GM21390 (cell line): ENCODE results near the gene USP17L26.
"Not testable (repeated sequence)": the region's sequence is repeated elsewhere in the genome, so short reads cannot be mapped to it uniquely, and the experiment has no call there.

Source experiments
- ATAC-seq: cut with Tn5 transposase; IDR thresholded peaks from one replicate; pipeline ENCODE4 v1.9.1; 2021; ENCODE audit not compliant: unreplicated experiment

USP17L26 gene

GRCh38 chr4:9334358-9334757 lies at the start of gene USP17L26:
TSS of gene USP17L26 (plus strand) at chr4:9334658. CDS start at chr4:9334658, 0 bp downstream.
- not testable (repeated sequence) for ATAC-seq

GRCh38 chr4:9324191-9324590 lies 10.3 kb upstream of the USP17L26 start:
- ATAC-seq, result not testable (repeated sequence)

DNA sequence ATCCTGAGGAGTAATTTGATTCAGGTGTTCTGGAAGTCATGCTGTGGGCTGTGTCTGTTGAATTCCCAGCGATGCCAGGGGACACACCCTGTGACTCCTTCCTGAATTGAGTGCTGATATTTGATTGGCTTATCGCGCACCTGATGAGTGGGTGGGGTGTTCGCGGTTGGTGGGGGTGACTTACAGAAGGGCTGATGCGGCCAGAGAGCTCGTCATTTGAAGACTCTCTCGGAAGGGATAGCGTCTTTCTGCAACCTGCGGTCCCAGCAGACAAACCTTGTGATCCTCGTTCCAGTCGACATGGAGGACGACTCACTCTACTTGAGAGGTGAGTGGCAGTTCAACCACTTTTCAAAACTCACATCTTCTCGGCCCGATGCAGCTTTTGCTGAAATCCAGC lies 9.6 kb upstream of the USP17L26 start, which contains the start of gene USP17L24:
Gene USP17L24 (plus strand): TSS at position 301 of the 400 bp plus-strand sequence. CDS start 0 bp downstream, at position 301.
- ATAC-seq, result not testable (repeated sequence)

DNA sequence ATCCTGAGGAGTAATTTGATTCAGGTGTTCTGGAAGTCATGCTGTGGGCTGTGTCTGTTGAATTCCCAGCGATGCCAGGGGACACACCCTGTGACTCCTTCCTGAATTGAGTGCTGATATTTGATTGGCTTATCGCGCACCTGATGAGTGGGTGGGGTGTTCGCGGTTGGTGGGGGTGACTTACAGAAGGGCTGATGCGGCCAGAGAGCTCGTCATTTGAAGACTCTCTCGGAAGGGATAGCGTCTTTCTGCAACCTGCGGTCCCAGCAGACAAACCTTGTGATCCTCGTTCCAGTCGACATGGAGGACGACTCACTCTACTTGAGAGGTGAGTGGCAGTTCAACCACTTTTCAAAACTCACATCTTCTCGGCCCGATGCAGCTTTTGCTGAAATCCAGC lies 4.8 kb upstream of the USP17L26 start, which contains the start of gene USP17L25:
Gene USP17L25 (plus strand): TSS at position 301 of the 400 bp plus-strand sequence. CDS start 0 bp downstream, at position 301.
- ATAC-seq, result not testable (repeated sequence)

DNA sequence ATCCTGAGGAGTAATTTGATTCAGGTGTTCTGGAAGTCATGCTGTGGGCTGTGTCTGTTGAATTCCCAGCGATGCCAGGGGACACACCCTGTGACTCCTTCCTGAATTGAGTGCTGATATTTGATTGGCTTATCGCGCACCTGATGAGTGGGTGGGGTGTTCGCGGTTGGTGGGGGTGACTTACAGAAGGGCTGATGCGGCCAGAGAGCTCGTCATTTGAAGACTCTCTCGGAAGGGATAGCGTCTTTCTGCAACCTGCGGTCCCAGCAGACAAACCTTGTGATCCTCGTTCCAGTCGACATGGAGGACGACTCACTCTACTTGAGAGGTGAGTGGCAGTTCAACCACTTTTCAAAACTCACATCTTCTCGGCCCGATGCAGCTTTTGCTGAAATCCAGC lies 4.6 kb downstream of the USP17L26 start, which contains the start of gene USP17L5:
Gene USP17L5 (plus strand): TSS at position 301 of the 400 bp plus-strand sequence. CDS start 0 bp downstream, at position 301.
- not testable (repeated sequence) for ATAC-seq

DNA sequence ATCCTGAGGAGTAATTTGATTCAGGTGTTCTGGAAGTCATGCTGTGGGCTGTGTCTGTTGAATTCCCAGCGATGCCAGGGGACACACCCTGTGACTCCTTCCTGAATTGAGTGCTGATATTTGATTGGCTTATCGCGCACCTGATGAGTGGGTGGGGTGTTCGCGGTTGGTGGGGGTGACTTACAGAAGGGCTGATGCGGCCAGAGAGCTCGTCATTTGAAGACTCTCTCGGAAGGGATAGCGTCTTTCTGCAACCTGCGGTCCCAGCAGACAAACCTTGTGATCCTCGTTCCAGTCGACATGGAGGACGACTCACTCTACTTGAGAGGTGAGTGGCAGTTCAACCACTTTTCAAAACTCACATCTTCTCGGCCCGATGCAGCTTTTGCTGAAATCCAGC lies 9.4 kb downstream of the USP17L26 start, which contains the start of gene USP17L27:
Gene USP17L27 (plus strand): TSS at position 301 of the 400 bp plus-strand sequence. CDS start 0 bp downstream, at position 301.
- not testable (repeated sequence) for ATAC-seq

DNA sequence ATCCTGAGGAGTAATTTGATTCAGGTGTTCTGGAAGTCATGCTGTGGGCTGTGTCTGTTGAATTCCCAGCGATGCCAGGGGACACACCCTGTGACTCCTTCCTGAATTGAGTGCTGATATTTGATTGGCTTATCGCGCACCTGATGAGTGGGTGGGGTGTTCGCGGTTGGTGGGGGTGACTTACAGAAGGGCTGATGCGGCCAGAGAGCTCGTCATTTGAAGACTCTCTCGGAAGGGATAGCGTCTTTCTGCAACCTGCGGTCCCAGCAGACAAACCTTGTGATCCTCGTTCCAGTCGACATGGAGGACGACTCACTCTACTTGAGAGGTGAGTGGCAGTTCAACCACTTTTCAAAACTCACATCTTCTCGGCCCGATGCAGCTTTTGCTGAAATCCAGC lies 14.1 kb downstream of the USP17L26 start, which contains the start of gene USP17L28:
Gene USP17L28 (plus strand): TSS at position 301 of the 400 bp plus-strand sequence. CDS start 0 bp downstream, at position 301.
- ATAC-seq, result not testable (repeated sequence)

- not testable (repeated sequence) for ATAC-seq
Observed at GRCh38 chr4:9350866-9351265, 16.4 kb downstream of the USP17L26 start.

GRCh38 chr4:9353338-9353737 lies 18.9 kb downstream of the USP17L26 start, which contains the start of gene USP17L29:
TSS of gene USP17L29 (plus strand) at chr4:9353638. CDS start at chr4:9353638, 0 bp downstream.
- not testable (repeated sequence) for ATAC-seq

- ATAC-seq, result not testable (repeated sequence)
Observed at GRCh38 chr4:9362829-9363228, 28.4 kb downstream of the USP17L26 start, which contains the start of gene USP17L30. TSS of gene USP17L30 (plus strand) at chr4:9363129. CDS start at chr4:9363129, 0 bp downstream.

GRCh38 chr4:9379881-9380280 lies 45.4 kb downstream of the USP17L26 start:
- not testable (repeated sequence) for ATAC-seq

- not testable (repeated sequence) for ATAC-seq
Observed at GRCh38 chr4:9381012-9381534, 46.6 kb downstream of the USP17L26 start.

- ATAC-seq, result no peak
Observed at GRCh38 chr4:9384126-9384525, 49.7 kb downstream of the USP17L26 start.
